RWPE1 (cell line): ENCODE data around the gene PTPRN2.

Source experiments
- CTCF ChIA-PET: fragments of 350-600 bp; sonication (Branson Sonifier 250); formaldehyde crosslinking; extraction: SDS; loops from one replicate; lab custom pipeline; 2021; lab: Yijun Ruan, JAX
- POLR2A ChIA-PET: fragments of 400-600 bp; formaldehyde crosslinking; extraction: SDS; loops from one replicate; lab custom pipeline; 2020; ENCODE audit warnings: antibody characterized with exemption; ENCODE audit not compliant: low non-redundant PET; lab: Yijun Ruan, JAX
- DNase-seq: peaks from one replicate; pipeline ENCODE4 v3.0.0; 2012; ENCODE audit warnings: low spot score
- H3K27ac ChIP-seq: fragments of 450-650 bp; 2 replicates; pipeline ENCODE4 v1.5.1; 2017
- TF ChIP-seq, protein P1 (sequence below): fragments of 450-650 bp; conservative IDR thresholded peaks from 2 replicates; pipeline ENCODE4 v1.5.1; 2017; ENCODE audit warnings: low read depth, mild to moderate bottlenecking

PTPRN2 gene

DNA sequence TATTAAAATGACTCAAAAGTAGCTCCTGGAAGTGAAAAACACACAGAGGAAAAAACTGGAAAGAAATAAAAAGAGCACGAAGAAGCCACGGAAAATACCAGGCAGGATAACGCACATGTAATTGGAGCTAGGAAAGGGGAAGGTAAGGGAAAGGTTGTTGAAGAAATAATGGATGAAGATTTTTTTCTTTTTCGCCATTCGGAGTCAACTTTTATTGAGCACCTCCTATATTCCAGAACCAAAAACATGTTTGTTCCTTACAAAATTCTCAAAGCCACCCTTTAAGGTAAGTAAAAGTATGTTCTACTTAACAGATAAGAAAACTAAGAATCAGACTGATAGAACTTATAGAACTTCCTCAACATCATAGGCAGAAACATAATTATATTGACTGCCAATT lies 32.8 kb upstream of the PTPRN2 start:
- ChIA-PET CTCF (no interaction called here), POLR2A (no interaction called here)
- TF ChIP-seq, protein P1, sequence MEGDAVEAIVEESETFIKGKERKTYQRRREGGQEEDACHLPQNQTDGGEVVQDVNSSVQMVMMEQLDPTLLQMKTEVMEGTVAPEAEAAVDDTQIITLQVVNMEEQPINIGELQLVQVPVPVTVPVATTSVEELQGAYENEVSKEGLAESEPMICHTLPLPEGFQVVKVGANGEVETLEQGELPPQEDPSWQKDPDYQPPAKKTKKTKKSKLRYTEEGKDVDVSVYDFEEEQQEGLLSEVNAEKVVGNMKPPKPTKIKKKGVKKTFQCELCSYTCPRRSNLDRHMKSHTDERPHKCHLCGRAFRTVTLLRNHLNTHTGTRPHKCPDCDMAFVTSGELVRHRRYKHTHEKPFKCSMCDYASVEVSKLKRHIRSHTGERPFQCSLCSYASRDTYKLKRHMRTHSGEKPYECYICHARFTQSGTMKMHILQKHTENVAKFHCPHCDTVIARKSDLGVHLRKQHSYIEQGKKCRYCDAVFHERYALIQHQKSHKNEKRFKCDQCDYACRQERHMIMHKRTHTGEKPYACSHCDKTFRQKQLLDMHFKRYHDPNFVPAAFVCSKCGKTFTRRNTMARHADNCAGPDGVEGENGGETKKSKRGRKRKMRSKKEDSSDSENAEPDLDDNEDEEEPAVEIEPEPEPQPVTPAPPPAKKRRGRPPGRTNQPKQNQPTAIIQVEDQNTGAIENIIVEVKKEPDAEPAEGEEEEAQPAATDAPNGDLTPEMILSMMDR: no peak
- DNase-seq: no peak
- no peak overlapping the region for H3K27ac ChIP-seq

DNA sequence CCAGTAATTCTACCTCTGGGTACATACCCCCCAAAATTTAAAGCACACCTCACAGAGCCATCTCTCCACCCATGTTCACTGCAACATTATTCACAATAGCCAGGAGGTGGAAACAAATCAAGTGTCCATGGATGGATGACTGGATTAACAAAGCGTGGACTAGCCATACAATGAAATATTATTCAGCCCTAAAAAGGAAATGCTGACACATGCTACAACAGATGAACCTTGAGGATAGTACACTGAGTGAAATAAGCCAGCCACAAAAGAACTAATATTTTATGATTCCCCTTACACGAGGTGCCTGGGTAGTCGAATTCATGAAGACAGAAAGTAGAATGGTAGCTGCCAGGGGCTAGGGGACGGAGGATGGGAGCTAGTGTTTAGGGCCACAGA lies 31.1 kb upstream of the PTPRN2 start:
- CTCF ChIA-PET: no interaction called here
- no peak for DNase-seq
- POLR2A ChIA-PET: interaction anchor here (0.6 kb wide), 1 partner anchor 130 kb away, joined by 3 read pairs; no protein-coding TSS in a partner anchor
- no peak overlapping the region for H3K27ac ChIP-seq
- TF ChIP-seq, protein P1: no peak

DNA sequence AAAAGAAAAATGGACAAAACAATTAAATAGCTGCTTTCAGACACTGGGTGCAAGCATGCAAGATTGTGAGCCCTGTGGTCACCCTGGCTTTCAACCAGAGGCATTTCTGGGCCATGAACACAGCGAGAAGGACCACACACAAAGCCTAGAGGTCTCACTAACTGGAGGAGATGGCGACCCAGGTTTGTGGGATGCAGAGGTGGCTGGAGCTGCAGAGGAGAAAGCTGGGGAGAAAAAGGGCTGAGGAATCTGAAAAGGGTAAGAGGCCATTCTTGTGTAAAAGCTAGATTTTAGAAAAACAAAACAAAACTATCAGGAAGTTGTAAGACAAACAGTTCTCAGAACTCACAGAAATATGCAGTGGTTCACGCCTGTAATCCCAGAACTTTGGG lies 30.1 kb upstream of the PTPRN2 start:
- TF ChIP-seq, protein P1: no peak
- CTCF ChIA-PET: no interaction called here
- no peak overlapping the region for H3K27ac ChIP-seq
- no peak for DNase-seq
- POLR2A ChIA-PET: no interaction called here

DNA sequence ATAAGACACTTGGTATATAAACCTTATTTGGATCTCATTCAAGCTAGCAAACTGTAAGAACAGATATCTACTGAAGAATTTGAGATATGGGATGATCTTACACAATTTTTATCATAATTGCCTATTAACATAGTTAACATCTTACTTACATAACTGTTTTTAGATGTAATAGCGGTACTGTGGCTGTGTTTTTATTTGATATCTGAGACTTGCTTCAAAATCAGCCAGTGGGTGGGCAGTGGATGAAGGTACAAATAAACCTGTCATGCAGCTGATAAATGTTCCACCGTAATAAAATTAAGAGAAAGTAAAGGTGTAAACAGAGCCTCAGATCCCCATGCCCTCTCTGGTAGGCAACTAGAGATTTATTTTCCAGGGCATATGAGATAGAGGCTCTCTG lies 28.4 kb upstream of the PTPRN2 start:
- no peak for DNase-seq
- ChIA-PET CTCF (no interaction called here), POLR2A (no interaction called here)
- TF ChIP-seq, protein P1: no peak
- H3K27ac ChIP-seq: no peak overlapping the region

DNA sequence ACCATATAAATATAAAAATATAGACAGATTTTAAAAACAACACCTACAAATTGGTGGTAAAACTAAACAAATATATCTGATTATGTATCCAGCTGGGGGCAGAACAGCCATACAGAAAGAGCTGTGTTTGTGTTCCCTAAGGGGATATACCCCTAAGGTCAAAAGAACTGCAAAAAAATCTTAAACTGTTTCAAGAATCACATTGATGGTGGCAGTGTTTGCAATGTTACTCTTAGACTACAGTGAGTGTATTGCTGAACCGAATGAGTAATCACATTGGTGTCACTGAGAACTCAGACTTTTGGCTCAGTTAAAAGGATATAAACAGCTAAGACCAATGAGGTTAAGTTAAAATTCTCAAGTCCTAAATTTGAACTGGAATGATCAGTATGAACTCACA lies 27.1 kb upstream of the PTPRN2 start:
- no peak overlapping the region for H3K27ac ChIP-seq
- ChIA-PET POLR2A (no interaction called here), CTCF (no interaction called here)
- TF ChIP-seq, protein P1: no peak
- no peak for DNase-seq

DNA sequence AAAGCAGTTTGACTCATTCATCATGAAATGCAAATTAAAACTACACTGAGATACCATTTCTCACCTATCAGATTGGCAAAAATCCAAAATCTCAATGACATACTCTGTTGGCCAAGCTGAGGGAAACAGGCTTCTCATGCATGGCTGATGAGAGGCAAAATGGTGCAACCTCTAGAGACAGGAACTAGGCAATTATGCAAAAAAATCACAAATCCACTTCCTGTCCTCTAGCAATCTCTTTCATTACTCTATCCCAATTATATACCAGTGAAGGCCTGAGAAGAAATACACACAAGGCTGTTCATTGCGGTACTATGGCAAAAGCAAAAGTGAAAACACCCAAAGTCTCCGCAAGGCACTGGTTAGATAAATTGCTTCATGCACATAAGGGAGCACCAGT lies 25.9 kb upstream of the PTPRN2 start:
- CTCF ChIA-PET: no interaction called here
- TF ChIP-seq, protein P1: no peak
- DNase-seq: no peak
- POLR2A ChIA-PET: no interaction called here
- H3K27ac ChIP-seq: no peak overlapping the region

DNA sequence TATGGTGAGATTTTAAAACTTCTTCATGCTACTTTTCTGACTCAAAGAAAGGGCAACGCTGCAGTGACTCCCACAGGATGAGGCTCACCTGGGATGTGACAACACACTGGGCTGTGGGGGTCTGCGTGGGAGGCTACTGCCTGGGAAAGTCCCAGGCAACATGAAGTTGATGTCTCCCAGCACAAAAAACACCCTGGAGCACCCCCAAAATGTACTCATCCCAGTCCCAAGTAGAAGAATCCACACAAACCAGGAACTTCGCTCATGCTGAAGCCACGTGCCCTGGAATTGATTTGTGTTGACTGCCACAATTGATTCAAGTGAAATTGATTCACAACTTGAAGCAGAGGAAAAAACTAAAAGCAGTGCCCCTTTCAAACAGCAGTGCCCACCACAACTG lies 24.9 kb upstream of the PTPRN2 start:
- DNase-seq: no peak
- TF ChIP-seq, protein P1: no peak
- ChIA-PET CTCF (no interaction called here), POLR2A (no interaction called here)
- H3K27ac ChIP-seq: no peak overlapping the region
